Psoas muscle (tissue), 8 donors: ENCODE measurements around the gene SERPINA3. TPM values are rescaled to one million over a fixed set of nuclear protein-coding genes. Genes with fewer than 3 reads are reported as not detected.
"Not testable (repeated sequence)": the region's sequence is repeated elsewhere in the genome, so short reads cannot be mapped to it uniquely, and the experiment has no call there.

Experiments used
- ATAC-seq, 4 donors: fragments of 200-7000 bp; cut with Tn5 transposase; one replicate each; pipeline ENCODE4 v1.9.1; 2020; ENCODE audit warnings: moderate library complexity in 3 of 4, mild to moderate bottlenecking in 2 of 4
- DNase-seq, 2 donors: peaks; one replicate each; pipeline ENCODE4 v3.0.0-alpha.2; 2020
- H3K27ac ChIP-seq: fragments of 200-600 bp; one replicate; pipeline ENCODE4 v1.8.0; 2022
- H3K27me3 ChIP-seq, 3 donors: fragments of 200-600 bp in 1 of 3; one replicate each; pipeline versions ENCODE4 v1.6.1 to v1.8.0; 2013 to 2022; ENCODE audit warnings: low read length in 2 of 3, mild to moderate bottlenecking in 2 of 3, moderate library complexity in 1 of 3; ENCODE audit not compliant: insufficient read depth in 3 of 3
- H3K36me3 ChIP-seq, 2 donors: fragments of 200-600 bp in 1 of 2; one replicate each; pipeline versions ENCODE4 v1.6.1 to v1.8.0; 2013 to 2022; ENCODE audit warnings: low read depth in 1 of 2, mild to moderate bottlenecking in 1 of 2, moderate library complexity in 1 of 2; ENCODE audit not compliant: insufficient read depth in 1 of 2
- H3K4me1 ChIP-seq: fragments of 200-600 bp; one replicate; pipeline ENCODE4 v1.8.0; 2022
- H3K4me3 ChIP-seq: fragments of 200-600 bp; one replicate; pipeline ENCODE4 v1.8.0; 2022; ENCODE audit warnings: mild to moderate bottlenecking
- H3K9me3 ChIP-seq: fragments of 200-600 bp; one replicate; pipeline ENCODE4 v1.8.0; 2022
- WGBS, 3 donors: extraction: QIAGEN DNeasy Blood & Tissue Kit; methylation state at CpG; one replicate each; pipeline versions ENCODE4 v1.1.6 to v1.1.7; 2013; 5-methylcytosine and 5-hydroxymethylcytosine counted together
- intact Hi-C, 2 donors: fragments of 100-400 bp; cut with DNase I; formaldehyde crosslinking; loops; one replicate each; pipeline versions ENCODE4 v1.11.0 to v1.14.2; 2022
- polyA plus RNA-seq, 3 donors: library from polyadenylated mRNA; stranded (reverse); fragments of 200-250 nt; gene quantifications; one replicate each; pipeline ENCODE4 v1.2.3, GENCODE V29; 2013
- total RNA-seq, 4 donors: library from RNA; stranded (reverse); fragmentation: NEBNext Ultra II Directional in 2 of 4; extraction: Animal tissue kit (Norgen Biotek cat#: 25700) in 2 of 4; gene quantifications; one replicate each; pipeline versions ENCODE4 v1.2.1 to v1.2.4, GENCODE V29; 2021 to 2023
- TF ChIP-seq, protein P1 (sequence below): fragments of 200-600 bp; IDR thresholded peaks from one replicate; pipeline ENCODE4 v1.8.0; 2022; ENCODE audit warnings: antibody characterized with exemption
- donor health status: healthy with polysubstance abuse.
- donor health status: DM: no; HTN: no; CAD: no; lungs with moderate emphysema.
- donor health status: Bipolar disorder and iron deficiency.
- donor health status: healthy.
- donor health status: DM: yes; HTN: yes; CAD: no.
- donor health status: DM: no; HTN: no; CAD: no.
- donor health status: DM: no; HTN: no; CAD: no.
- donor health status: DM: yes; HTN: yes; CAD: no.

SERPINA3 gene
- total and polyA plus RNA-seq, 7 donors: 5.5 to 1,141 (median 186) TPM

- intact Hi-C loops: no loop called here
- no peaks in the 10 kb centered on the region for H3K9me3 ChIP-seq
Measured at GRCh38 chr14:94572637-94573303, 39.4 kb upstream of the SERPINA3 start.

DNA sequence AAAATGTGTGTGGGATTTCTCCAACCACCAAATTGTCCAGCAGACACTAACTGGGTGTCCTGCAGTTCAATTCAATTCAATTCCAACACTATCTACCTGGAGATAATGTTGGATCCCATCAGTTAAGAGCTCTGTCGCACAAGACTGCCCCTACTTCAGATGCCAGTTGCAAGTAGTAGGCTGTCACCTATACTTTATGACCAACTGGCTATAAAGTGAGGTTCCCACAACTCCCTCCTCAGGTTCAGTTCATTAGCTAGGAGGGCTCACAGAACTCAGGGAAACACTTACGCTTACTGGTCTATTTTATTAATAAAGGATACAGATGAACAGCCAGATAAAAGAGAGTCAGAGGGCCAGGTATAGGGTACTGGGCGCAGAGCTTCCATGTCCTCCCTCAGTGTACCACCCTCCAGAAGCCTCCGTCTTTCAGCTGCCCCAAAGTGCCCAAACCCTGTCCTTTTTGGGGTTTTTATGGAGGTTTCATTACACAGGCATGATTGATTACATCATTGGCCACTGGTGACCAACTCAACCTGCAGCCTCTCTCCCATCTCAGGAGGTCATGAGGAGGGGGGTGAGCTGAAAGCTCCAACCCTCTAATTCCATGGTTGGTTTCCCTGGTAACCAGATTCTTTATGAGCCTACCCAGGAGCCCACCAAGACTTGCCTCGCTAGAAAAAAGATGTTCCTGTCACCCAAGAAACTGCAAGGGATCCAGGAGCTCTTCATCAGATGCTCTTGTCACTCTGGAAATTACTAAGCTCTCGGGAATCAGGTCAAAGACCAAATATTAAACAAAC, 38.5 kb upstream of the SERPINA3 start:
- Histone ChIP-seq H3K9me3 (no peaks in the 10 kb centered on the region), H3K4me1 (no peaks in the 10 kb centered on the region), H3K4me3 (no peak overlapping the region), H3K27me3 (peaks cover 0 to 2% (median 0%) of the 10 kb centered on the region in 3 donors), H3K27ac (no peak overlapping the region), H3K36me3 (no peaks in the 10 kb centered on the region)
- no peak for DNase-seq
- intact Hi-C loops: no loop called here
- ATAC-seq: no peak
- TF ChIP-seq, protein P1, sequence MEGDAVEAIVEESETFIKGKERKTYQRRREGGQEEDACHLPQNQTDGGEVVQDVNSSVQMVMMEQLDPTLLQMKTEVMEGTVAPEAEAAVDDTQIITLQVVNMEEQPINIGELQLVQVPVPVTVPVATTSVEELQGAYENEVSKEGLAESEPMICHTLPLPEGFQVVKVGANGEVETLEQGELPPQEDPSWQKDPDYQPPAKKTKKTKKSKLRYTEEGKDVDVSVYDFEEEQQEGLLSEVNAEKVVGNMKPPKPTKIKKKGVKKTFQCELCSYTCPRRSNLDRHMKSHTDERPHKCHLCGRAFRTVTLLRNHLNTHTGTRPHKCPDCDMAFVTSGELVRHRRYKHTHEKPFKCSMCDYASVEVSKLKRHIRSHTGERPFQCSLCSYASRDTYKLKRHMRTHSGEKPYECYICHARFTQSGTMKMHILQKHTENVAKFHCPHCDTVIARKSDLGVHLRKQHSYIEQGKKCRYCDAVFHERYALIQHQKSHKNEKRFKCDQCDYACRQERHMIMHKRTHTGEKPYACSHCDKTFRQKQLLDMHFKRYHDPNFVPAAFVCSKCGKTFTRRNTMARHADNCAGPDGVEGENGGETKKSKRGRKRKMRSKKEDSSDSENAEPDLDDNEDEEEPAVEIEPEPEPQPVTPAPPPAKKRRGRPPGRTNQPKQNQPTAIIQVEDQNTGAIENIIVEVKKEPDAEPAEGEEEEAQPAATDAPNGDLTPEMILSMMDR: no peak
- WGBS, 3 donors: 82 to 87% (median 85%) methylated on average over 6 of the region's 6 CpGs

More at GRCh38 chr14:94572637-94573303, 39.4 kb upstream of the SERPINA3 start:
- H3K27me3 ChIP-seq: peaks cover 0 to 2% (median 0%) of the 10 kb centered on the region in 3 donors
- ATAC-seq (no peak), DNase-seq (no peak)
- H3K27ac ChIP-seq: no peak overlapping the region
- TF ChIP-seq, protein P1: no peak
- H3K36me3 ChIP-seq: no peaks in the 10 kb centered on the region
- H3K4me3 ChIP-seq: no peak overlapping the region
- H3K4me1 ChIP-seq: no peaks in the 10 kb centered on the region
- WGBS, 3 donors: 76 to 86% (median 77%) methylated on average over 7 of the region's 7 CpGs

GRCh38 chr14:94574336-94574735, 37.9 kb upstream of the SERPINA3 start:
- DNase-seq: no peak
- no peaks in the 10 kb centered on the region for H3K36me3 ChIP-seq
- H3K4me3 ChIP-seq: no peak overlapping the region
- 79 to 83% (median 81%) methylated on average over 3 of the region's 3 CpGs for WGBS, 3 donors
- H3K27ac ChIP-seq: no peak overlapping the region
- intact Hi-C loops: no loop called here
- no peak for ATAC-seq
- TF ChIP-seq, protein P1: no peak
- H3K4me1 ChIP-seq: no peaks in the 10 kb centered on the region
- H3K9me3 ChIP-seq: no peaks in the 10 kb centered on the region
- peaks cover 0 to 2% (median 0%) of the 10 kb centered on the region in 3 donors for H3K27me3 ChIP-seq

DNA sequence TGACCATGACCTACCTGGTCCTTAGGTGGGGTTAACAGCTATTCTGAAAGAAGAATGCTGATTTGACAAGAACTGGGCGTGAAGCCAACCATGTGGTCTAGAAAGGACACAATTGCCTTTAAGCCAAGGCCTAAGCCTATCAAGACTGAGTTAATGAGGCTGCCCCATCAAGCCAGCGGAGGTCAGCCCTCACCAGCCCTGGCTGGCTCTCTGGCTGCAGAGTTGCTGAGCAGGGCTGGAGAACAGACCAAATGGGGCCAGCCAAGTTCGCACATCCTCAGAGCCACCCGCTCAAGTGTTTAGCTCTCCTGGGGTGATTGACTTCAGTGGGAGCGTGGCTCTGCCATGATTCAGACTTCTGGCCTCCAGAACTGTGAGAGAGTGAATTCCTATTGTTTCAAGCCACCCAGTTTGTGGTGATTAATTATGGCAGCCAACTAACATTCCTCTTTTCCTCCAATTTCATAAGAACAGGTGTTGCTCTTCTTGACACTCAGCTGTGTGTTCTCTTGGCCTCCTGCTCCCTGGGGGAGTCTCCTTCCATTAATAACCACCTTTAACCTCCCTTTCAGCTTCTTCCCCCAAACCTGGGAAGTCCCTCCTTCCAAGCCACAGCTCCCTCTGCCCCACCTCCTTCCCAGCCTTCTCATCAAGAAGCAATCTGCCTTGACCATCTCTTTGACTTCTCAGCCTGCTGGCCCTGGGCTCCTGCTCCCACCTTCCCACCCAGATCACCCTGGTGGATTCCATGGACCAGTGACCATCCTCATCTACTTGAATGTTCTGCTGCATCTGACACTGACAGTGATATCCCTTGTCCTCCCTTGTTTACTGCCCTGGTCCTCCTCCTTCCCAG, 36.2 kb upstream of the SERPINA3 start:
- H3K27me3 ChIP-seq: peaks cover 0 to 2% (median 0%) of the 10 kb centered on the region in 3 donors
- TF ChIP-seq, protein P1: no peak
- no peaks in the 10 kb centered on the region for H3K36me3 ChIP-seq
- 72 to 84% (median 75%) methylated on average over 5 of the region's 5 CpGs for WGBS, 3 donors
- ATAC-seq (peak in 2 of 4 donors; percentile 51 to 59), DNase-seq (no peak)
- no peaks in the 10 kb centered on the region for H3K9me3 ChIP-seq
- no peak overlapping the region for H3K27ac ChIP-seq
- H3K4me3 ChIP-seq: no peak overlapping the region
- no peaks in the 10 kb centered on the region for H3K4me1 ChIP-seq
- intact Hi-C loops: no loop called here

- ATAC-seq, H3K27me3 ChIP-seq, H3K27ac ChIP-seq, H3K9me3 ChIP-seq, H3K36me3 ChIP-seq, H3K4me1 ChIP-seq, intact Hi-C loops, H3K4me3 ChIP-seq, DNase-seq: not testable (repeated sequence)
Measured at GRCh38 chr14:94577472-94577871, 34.7 kb upstream of the SERPINA3 start.
